Thyroid gland (tissue), 4 donors: ENCODE measurements around the gene MAST4. TPM values are rescaled to one million over a fixed set of nuclear protein-coding genes. Genes with fewer than 3 reads are reported as not detected.

Source experiments
- DNase-seq, 2 donors: peaks; one replicate each; pipeline ENCODE4 v3.0.0-alpha.2; 2019
- H3K27ac ChIP-seq, 3 donors: fragments of 200-600 bp; sonication (generic); 1 replicate in 2 of 3; 2 replicates in 1 of 3; pipeline ENCODE4 v1.5.1; 2016 to 2019; ENCODE audit warnings: mild to moderate bottlenecking in 1 of 3, moderate library complexity in 1 of 3
- H3K27me3 ChIP-seq: fragments of 200-600 bp; sonication (generic); one replicate; pipeline ENCODE4 v1.5.1; 2019
- H3K36me3 ChIP-seq, 2 donors: fragments of 200-600 bp; sonication (generic); one replicate each; pipeline ENCODE4 v1.5.1; 2016 to 2019
- H3K4me1 ChIP-seq, 2 donors: fragments of 200-600 bp; sonication (generic); one replicate each; pipeline ENCODE4 v1.5.1; 2017 to 2019
- H3K4me3 ChIP-seq, 3 donors: fragments of 200-600 bp; sonication (generic); replicated peaks in 1 of 3; 1 replicate in 2 of 3; 2 replicates in 1 of 3; pipeline ENCODE4 v1.5.1; 2016; ENCODE audit warnings: mild to moderate bottlenecking in 1 of 3
- H3K9me3 ChIP-seq: fragments of 200-600 bp; sonication (generic); one replicate; pipeline ENCODE4 v1.5.1; 2017
- CTCF ChIP-seq, 6 experiments: fragments of 200-600 bp in 3 of 6; fragments of 450-650 bp in 3 of 6; sonication (generic) in 3 of 6; IDR thresholded peaks; one replicate each; pipeline ENCODE4 v1.5.1; 2016 to 2019; ENCODE audit warnings: antibody characterized with exemption in 6 of 6, mild to moderate bottlenecking in 2 of 6, inconsistent platforms in 1 of 6, moderate library complexity in 1 of 6
- POLR2A ChIP-seq, 2 donors: fragments of 450-650 bp; IDR thresholded peaks; one replicate each; pipeline ENCODE4 v1.6.1; 2017; ENCODE audit warnings: antibody characterized with exemption in 2 of 2, mild to moderate bottlenecking in 2 of 2, moderate library complexity in 1 of 2
- WGBS, 2 donors: methylation state at CpG; one replicate each; pipeline ENCODE4 v1.1.5; 2017; 5-methylcytosine and 5-hydroxymethylcytosine counted together
- intact Hi-C: fragments of 100-400 bp; cut with DNase I; formaldehyde crosslinking; loops from one replicate; pipeline ENCODE4 v1.15.1; 2023
- total RNA-seq, 4 donors: library from RNA; depleted of rRNA; stranded (reverse); fragments of >200 nt; gene quantifications; one replicate each; pipeline ENCODE4 v1.2.3, GENCODE V29; 2016

Gene MAST4
- total RNA-seq, 4 donors from 2014 or later = 20.2 to 38.3 (median 24.4) TPM

- intact Hi-C loops = no loop called here
- Histone ChIP-seq H3K4me3 (no peak overlapping the region), H3K27me3 (no peaks in the 10 kb centered on the region), H3K27ac (no peak overlapping the region), H3K36me3 (no peaks in the 10 kb centered on the region), H3K9me3 (no peaks in the 10 kb centered on the region), H3K4me1 (peaks cover 9 to 13% of the 10 kb centered on the region in 2 donors)
- TF ChIP-seq CTCF (IDR thresholded peaks at IDR 0.05) (no peak), POLR2A (IDR thresholded peaks at IDR 0.05) (no peak)
- no peak for DNase-seq
- 78 to 83% methylated on average over 12 of the region's 12 CpGs for WGBS, 2 donors
Measured at GRCh38 chr5:67042176-67043003, 446.2 kb downstream of the MAST4 start.

GRCh38 chr5:67043796-67044511 lies 447.8 kb downstream of the MAST4 start:
- peaks cover 9 to 17% of the 10 kb centered on the region in 2 donors for H3K4me1 ChIP-seq
- intact Hi-C loops = no loop called here

GRCh38 chr5:67045816-67046740 lies 449.9 kb downstream of the MAST4 start:
- no peak for DNase-seq
- Histone ChIP-seq H3K4me1 (peaks cover 11 to 29% of the 10 kb centered on the region in 2 donors), H3K27me3 (no peaks in the 10 kb centered on the region), H3K4me3 (no peak overlapping the region), H3K36me3 (no peaks in the 10 kb centered on the region), H3K27ac (no peak overlapping the region), H3K9me3 (no peaks in the 10 kb centered on the region)
- TF ChIP-seq CTCF (IDR thresholded peaks at IDR 0.05) = no peak
- no peak for TF ChIP-seq POLR2A (IDR thresholded peaks at IDR 0.05)
- intact Hi-C loops = no loop called here
- 94 to 95% methylated on average over 6 of the region's 6 CpGs for WGBS, 2 donors

More at GRCh38 chr5:67043796-67044511, 447.8 kb downstream of the MAST4 start:
- Histone ChIP-seq H3K9me3 (no peaks in the 10 kb centered on the region), H3K27me3 (no peaks in the 10 kb centered on the region), H3K4me3 (no peak overlapping the region), H3K36me3 (no peaks in the 10 kb centered on the region), H3K27ac (no peak overlapping the region)
- 97 to 100% methylated on average over 3 of the region's 3 CpGs for WGBS, 2 donors
- TF ChIP-seq CTCF (IDR thresholded peaks at IDR 0.05) (no peak), POLR2A (IDR thresholded peaks at IDR 0.05) (no peak)
- no peak for DNase-seq

GRCh38 chr5:67047160-67047559 lies 451.0 kb downstream of the MAST4 start:
- H3K36me3 ChIP-seq = no peaks in the 10 kb centered on the region
- no peaks in the 10 kb centered on the region for H3K9me3 ChIP-seq
- DNase-seq = peak; percentile 20 to 33
- H3K27me3 ChIP-seq = no peaks in the 10 kb centered on the region
- peaks cover 13 to 31% of the 10 kb centered on the region in 2 donors for H3K4me1 ChIP-seq
- WGBS, 2 donors = 76 to 82% methylated on average over 1 of the region's 1 CpG
- intact Hi-C loops = no loop called here
- no peak overlapping the region for H3K27ac ChIP-seq
- H3K4me3 ChIP-seq = no peak overlapping the region
- TF ChIP-seq CTCF (IDR thresholded peaks at IDR 0.05) (no peak), POLR2A (IDR thresholded peaks at IDR 0.05) (no peak)
